GM12878 (cell line): Measurements from ENCODE around the gene WDR31. TPM values are rescaled to one million over a fixed set of nuclear protein-coding genes. Genes with fewer than 3 reads are reported as not detected.

Experiments used
- ASH2L ChIP-seq: fragments of 300-600, 200-600 bp; sonication (generic); IDR thresholded peaks from 2 replicates; pipeline ENCODE4 v1.6.1; 2017; ENCODE audit warnings: low read depth, mild to moderate bottlenecking, borderline replicate concordance
- CREM ChIP-seq: IDR thresholded peaks from 2 replicates; pipeline ENCODE4 v1.6.1; 2014; ENCODE audit warnings: antibody characterized with exemption, low read depth
- CUX1 ChIP-seq: IDR thresholded peaks from 2 replicates; pipeline ENCODE4 v1.6.1; 2012; ENCODE audit warnings: improper control_type of control experiment, low read depth, low read length; ENCODE audit not compliant: insufficient replicate concordance
- IRF3 ChIP-seq: fragments of 450-650 bp; IDR thresholded peaks from 2 replicates; pipeline ENCODE4 v1.6.1; 2014; ENCODE audit warnings: mild to moderate bottlenecking
- JUND ChIP-seq: IDR thresholded peaks from 2 replicates; pipeline ENCODE4 v1.6.1; 2012; ENCODE audit warnings: low read depth, mild to moderate bottlenecking, low read length, improper control_type of control experiment, moderate library complexity
- MAX ChIP-seq: IDR thresholded peaks from 2 replicates; pipeline ENCODE4 v1.6.1; 2012; ENCODE audit warnings: low read depth, low read length, improper control_type of control experiment
- MLLT1 ChIP-seq: fragments of 450-650 bp; IDR thresholded peaks from 2 replicates; pipeline ENCODE4 v1.6.1; 2016; ENCODE audit warnings: mild to moderate bottlenecking
- MTA3 ChIP-seq: IDR thresholded peaks from 2 replicates; pipeline ENCODE4 v1.6.1; 2012; ENCODE audit warnings: low read length, inconsistent platforms, borderline replicate concordance
- NFXL1 ChIP-seq: fragments of 450-650 bp; IDR thresholded peaks from 2 replicates; pipeline ENCODE4 v1.6.1; 2017; ENCODE audit warnings: antibody characterized with exemption, mild to moderate bottlenecking, borderline replicate concordance
- NR2C2 ChIP-seq: IDR thresholded peaks from 2 replicates; pipeline ENCODE4 v1.6.1; 2011; ENCODE audit warnings: borderline replicate concordance, low read depth; ENCODE audit not compliant: control insufficient read depth, insufficient read length
- NRF1 ChIP-seq: conservative IDR thresholded peaks from 2 replicates; pipeline ENCODE4 v1.6.1; 2011; ENCODE audit warnings: mild to moderate bottlenecking, low read depth, low read length, improper control_type of control experiment
- POU2F2 ChIP-seq: IDR thresholded peaks from 3 replicates; pipeline ENCODE4 v1.6.1; 2011; ENCODE audit warnings: low read depth, mild to moderate bottlenecking, low read length, borderline replicate concordance
- SMAD5 ChIP-seq: IDR thresholded peaks from 2 replicates; pipeline ENCODE4 v1.6.1; 2016; ENCODE audit warnings: antibody characterized with exemption, low read depth
- SUPT20H ChIP-seq: IDR thresholded peaks from 2 replicates; pipeline ENCODE4 v1.6.1; 2011; ENCODE audit warnings: low read depth, mild to moderate bottlenecking, low read length, moderate library complexity, borderline replicate concordance; ENCODE audit not compliant: control insufficient read depth
- TARDBP ChIP-seq: IDR thresholded peaks from 2 replicates; pipeline ENCODE4 v1.6.1; 2016; ENCODE audit warnings: borderline replicate concordance
- TCF3 ChIP-seq: IDR thresholded peaks from 2 replicates; pipeline ENCODE4 v1.6.1; 2012; ENCODE audit warnings: low read depth, mild to moderate bottlenecking, low read length, borderline replicate concordance; ENCODE audit not compliant: insufficient read depth
- WRNIP1 ChIP-seq: IDR thresholded peaks from 2 replicates; pipeline ENCODE4 v1.6.1; 2011; ENCODE audit warnings: low read depth, low read length, improper control_type of control experiment, borderline replicate concordance
- ZBTB40 ChIP-seq: fragments of 450-650 bp; IDR thresholded peaks from 2 replicates; pipeline ENCODE4 v1.6.1; 2016; ENCODE audit warnings: mild to moderate bottlenecking, moderate library complexity, borderline replicate concordance
- ZNF24 ChIP-seq: fragments of 450-650 bp; IDR thresholded peaks from 2 replicates; pipeline ENCODE4 v1.6.1; 2017; ENCODE audit warnings: antibody characterized with exemption, mild to moderate bottlenecking
- polyA plus RNA-seq, 11 experiments: library from polyadenylated mRNA; depleted of rRNA in 4 of 11; unstranded in 6 of 11; stranded (reverse) in 5 of 11; fragments of >200 nt; fragmentation: Nextera tagmentation in 4 of 11; fragmentation: Illumina TruSeq in 1 of 11; extraction: Ambion mirVana in 4 of 11; extraction: Trizol in 1 of 11; gene quantifications; 1 replicate in 1 of 11; 2 replicates in 10 of 11; pipeline versions ENCODE4 v1.2.1 to v1.2.3, GENCODE V29; 2011 to 2016; ENCODE audit warnings: inconsistent platforms in 2 of 11, missing spikeins in 2 of 11, low read depth in 1 of 11
- total RNA-seq, 4 experiments: library from RNA; depleted of rRNA in 3 of 4; stranded (reverse); fragments of >200 nt in 3 of 4; fragmentation: Illumina TruSeq in 1 of 4; extraction: Trizol in 1 of 4; gene quantifications; 2 replicates each; pipeline versions ENCODE4 v1.2.1 to v1.2.3, GENCODE V29; 2013 to 2021

WDR31 gene
- total and polyA plus RNA-seq, 10 of the 15 experiments (the other 5 are each of a cell fraction or from before 2014, with no cell fraction given) = 0.26 to 1.7 (median 0.79) TPM

GRCh38 chr9:113350937-113351336 lies 10.9 kb upstream of the WDR31 start (continued):
- TF ChIP-seq MLLT1 = no peak
- no peak for TF ChIP-seq ASH2L
- TF ChIP-seq TARDBP = no peak
- TF ChIP-seq MAX = no peak
- TF ChIP-seq IRF3 = no peak
- peak; percentile 42; the same call in 1 of the 3 replicates for TF ChIP-seq POU2F2
- TF ChIP-seq MTA3 = 0 out of 2 replicates have a peak, but pooled peaks have one; percentile 42
- TF ChIP-seq JUND = no peak
- TF ChIP-seq WRNIP1 = no peak
- no peak for TF ChIP-seq ZNF24
- 0 out of 2 replicates have a peak, but pooled peaks have one; percentile 28 for TF ChIP-seq CREM
- TF ChIP-seq ZBTB40 = no peak
- TF ChIP-seq CUX1 = no peak
- no peak for TF ChIP-seq SMAD5
- no peak for TF ChIP-seq NR2C2
- TF ChIP-seq SUPT20H = no peak
- no peak for TF ChIP-seq NFXL1
- TF ChIP-seq NRF1 = no peak
- 0 out of 2 replicates have a peak, but pooled peaks have one; percentile 53 for TF ChIP-seq TCF3
